Kidney glomerular epithelial cell (primary cell): ENCODE measurements around the gene PARD3.

Experiments
- DNase-seq: peaks from one replicate; lab custom pipeline; 2025; lab: John Stamatoyannopoulos, UW

The PARD3 gene

DNA sequence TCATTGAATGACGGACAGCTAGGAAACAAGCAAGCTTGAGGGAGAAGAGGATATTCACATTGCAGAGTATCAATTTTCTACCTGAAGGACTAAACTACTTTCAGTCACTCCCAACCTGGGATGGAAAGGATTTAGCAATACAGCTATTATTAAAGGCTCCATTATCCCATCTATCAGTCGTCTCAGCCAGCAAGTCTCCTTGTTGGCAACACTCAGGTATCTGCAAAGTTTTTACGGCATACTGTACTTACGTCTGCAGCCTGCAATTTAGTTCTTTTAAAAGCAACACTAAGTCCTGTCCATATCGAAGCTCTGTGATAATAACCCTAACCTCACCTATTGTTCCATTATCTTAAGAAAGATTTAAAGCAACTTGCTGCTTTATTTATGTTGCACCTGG lies 689.4 kb downstream of the PARD3 start:
- no peak for DNase-seq

DNA sequence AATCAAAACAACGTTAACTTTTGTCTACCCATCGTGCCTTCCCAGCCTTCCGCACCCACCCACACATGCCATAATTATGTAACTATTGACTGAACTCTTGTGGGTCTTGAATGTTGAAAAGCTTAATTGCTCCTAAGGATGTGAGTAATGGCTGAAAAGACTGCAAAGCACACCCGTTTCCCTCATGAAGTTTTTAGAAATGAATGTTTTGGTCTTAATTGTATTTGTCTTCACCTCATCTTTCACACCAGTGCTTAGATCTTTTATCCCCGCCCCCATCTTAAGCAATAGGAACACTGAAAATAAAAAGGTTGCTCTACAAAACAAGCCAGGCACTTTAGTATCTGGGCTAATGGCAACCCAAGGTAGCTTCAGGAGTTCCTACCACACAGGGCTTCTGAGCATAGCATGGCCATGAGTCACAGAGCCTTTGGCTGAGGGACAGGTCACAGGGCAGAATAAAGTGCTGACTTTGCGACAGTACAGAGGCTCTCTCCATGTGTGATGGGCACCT lies 690.5 kb downstream of the PARD3 start:
- peak; percentile 74 for DNase-seq

DNA sequence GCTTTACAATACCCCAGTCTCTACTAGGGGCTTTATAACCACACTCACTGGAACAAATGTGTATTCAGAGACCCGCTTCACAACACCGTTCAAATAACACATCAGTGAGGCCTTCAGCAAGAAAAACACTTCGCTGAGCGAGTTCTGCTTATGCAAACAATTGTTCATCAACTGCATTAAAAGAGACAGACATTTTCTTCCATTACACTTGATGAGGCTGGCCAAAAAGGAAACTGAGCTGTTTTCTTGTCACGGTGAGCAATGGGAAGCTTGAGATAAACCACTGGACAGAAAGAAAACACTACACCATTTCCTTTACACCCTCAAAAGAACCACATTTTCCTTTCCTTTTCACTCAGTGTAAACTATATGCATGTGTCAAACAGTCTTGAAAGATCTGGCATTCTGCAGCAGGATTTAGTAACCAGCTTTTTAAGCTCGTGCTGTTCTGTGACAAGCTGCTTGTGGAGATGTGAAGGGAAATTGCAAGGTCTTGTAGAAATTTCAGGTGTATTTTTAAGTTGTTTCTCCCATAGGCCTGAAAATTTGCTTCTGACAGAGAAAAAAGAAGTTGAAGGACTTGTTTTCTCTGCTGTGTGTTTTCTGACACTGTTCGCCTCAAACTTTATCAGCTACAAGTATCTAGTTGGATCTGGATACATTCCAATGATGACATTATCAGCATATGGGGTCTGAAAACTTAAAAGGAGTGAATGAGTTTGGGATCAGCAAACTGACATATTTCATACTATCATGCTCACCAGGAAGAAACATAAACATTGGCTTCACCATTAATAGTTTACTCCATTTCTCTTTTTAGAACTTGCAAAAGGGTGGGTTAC lies 693.1 kb downstream of the PARD3 start:
- no peak for DNase-seq

DNA sequence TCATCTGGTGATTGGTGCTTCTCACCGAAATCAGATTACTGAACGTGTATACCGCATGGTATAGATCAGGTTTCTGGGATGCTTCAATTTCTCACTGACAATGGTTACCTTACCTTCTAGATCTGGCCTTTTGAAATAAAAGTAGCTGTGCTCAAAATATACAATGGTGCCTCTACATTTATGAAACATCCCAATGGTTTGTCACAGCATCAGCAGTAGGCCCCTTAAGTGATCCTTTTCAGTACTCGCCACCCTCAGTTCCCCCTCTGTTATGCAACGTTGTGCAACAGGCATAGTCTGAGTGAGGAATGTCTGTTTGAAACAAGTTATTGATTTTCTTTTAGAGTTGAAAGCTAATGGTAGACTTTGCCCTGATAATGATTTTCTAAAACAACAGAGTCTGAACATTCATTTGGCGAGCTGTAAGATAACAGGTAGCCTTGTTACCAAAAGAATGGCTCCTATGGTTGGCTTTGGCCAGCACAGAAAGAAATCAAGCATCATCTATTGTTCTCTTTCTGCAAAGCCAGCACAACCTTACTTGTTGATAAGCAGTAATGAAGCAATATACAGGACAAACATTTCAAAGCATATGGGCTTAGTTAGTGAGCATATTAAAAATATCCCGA lies 693.9 kb downstream of the PARD3 start:
- no peak for DNase-seq

DNA sequence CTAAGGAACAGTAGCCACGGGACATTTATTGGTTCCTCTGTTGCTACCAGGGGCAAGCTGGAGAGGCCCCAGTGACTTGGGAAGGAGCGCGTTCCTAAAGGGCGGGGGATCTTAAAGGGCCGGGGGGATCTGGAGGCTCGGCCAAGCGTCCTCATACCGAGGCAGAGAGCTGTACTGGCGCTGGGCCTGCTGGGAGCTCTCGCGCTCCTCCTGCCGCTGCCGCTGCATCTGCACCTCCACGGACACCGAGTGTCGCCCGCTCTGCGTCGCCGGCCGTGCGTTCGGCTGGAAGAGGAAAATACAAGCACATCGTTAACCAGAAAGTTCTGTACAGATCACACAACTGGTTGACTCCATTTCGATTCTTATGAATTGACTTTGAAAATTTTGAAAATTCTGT lies 695.6 kb downstream of the PARD3 start:
- no peak for DNase-seq

DNA sequence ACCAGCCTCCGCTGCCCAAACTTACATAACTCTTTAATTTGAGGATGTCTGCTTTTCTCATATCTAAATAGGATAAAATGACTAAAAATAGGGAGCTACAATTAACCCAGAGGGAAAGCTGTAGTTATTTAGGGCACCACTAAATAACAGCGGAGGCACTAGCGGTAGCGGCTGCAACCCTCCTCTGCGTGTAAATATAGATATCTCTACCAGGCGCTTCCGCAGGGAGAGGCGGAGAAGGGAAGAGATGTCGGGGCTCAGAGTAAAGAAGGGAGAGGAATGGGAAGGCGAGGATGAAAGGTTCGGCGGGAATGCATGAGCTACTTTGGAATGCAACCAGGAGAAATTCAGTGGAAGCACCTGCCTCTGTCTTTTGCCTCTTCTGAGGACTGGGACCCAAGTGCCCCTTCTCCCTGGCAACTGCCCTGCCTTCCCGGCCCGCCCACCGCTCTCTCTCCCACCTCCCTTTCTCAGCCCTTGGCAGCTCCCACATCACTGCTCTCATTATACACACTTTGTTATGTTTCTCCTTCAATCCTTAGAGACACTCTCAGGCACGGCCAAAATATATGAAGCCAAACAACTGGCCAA lies 698.3 kb downstream of the PARD3 start:
- DNase-seq = no peak

DNA sequence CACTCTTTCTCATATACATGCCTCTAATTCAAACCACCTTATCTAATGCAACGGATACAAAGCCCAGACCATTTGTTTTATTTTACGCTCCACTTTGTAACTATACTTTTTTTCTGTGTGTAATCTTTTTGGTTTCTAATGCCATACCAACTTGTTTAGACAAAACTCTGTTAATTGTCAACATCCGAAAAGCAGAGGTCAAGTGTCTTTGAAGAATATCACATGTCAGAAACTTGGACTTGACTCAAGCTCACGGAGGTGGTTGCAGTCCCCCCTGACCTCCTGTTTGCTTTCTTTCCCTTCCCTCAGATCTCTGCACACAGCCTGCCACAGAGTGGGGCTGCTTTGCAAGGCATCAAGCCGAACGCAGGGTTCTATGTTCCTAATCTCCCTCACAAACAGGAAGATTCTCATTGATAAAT lies 698.9 kb downstream of the PARD3 start:
- DNase-seq = no peak

DNA sequence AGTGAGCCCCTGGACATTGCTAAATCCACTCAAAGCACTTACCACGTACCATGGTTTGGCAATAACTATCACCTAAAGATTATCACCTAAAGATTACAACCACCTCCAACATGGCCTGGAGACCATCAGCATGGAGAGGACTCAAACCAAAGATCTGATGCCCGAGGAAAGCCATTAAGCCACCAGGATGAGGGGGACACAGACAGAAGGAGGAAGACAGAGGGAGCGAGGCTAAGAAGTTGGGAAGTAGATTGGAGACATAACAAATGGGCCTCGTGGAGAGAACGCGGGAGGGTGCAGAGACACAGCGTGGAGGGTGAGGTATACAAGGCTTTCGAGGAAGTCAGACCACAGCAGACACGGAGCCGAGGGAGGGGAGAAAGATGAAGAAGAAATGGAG lies 700.2 kb downstream of the PARD3 start:
- no peak for DNase-seq

DNA sequence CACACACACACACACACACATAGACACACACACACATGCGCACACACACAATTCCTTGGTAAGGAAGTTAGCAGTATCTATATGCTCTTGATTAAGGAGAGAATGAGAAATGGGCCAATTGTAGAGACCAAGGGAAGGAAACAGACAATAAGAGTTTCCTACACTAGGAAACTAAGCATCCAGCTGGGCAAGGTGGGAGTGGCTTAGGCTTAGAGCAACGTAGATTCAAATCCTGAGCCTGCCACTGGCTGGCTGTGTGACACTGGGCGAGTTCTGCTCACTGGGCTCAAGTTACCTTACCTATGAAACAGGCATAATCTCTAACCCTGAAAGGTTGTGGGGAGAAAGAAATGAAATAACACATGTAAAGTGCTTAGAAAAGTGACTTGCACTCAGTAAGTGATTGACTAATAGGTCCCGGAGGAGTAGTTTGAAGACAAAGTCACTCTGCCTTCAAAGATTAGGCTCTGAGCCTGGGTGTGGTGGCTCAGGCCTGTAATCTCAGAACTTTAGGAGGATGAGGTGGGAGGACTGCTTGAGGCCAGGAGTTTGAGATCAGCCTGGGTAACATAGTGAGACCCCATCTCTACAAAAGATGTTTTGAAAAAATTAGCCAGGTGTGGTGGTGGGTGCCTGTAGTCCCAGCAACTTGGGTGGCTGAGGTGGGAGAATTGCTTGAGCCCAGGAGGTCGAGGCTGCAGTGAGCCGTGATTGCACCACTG lies 701.4 kb downstream of the PARD3 start:
- DNase-seq = no peak

DNA sequence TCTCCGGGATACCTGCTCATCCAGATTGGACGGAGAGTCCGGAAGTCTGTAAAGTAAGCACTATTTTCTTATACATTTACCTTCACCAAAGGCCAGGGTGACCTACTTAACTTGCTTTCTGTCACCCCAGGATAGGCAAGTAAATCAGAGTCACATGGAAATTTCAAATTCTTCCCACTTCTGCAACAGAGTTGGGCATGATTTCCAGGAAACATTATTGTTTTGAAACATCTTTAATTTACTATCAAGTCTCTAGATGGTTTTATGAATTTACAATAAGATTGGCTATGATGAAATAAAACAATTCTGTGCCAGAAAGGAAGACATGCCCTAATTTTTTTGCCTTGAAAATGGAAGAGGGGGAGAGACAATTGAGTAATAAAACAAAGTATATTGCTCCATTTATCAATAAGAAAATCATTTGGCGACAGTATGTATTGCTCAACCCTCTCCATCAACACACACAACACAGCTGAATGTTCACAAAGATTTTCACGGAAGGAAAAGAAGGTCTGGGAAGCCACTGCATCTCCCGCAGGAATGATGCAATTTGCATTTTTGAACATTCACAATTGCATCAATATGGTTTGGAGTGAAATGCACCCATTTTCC lies 702.8 kb downstream of the PARD3 start:
- no peak for DNase-seq

DNA sequence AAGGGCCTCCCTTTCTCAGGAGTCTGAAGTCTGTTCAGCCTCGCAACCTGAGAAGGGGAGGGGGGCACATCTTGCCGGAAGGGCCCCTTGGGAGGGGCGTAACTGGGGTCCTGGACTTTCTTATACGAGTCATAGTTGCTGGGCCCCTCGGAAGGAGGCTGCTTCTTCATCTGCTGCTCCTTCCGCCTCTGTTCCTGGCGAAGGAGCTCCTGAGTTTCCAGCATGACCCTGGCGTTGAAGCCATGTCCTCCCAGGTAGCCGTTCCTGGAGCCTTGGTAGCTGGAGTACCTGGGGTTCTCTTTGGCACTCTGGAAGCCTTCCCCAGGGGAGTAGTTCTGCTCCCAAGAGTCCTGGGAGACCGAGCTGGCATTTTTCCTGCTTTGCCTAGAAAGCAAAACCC lies 703.9 kb downstream of the PARD3 start:
- DNase-seq = no peak

DNA sequence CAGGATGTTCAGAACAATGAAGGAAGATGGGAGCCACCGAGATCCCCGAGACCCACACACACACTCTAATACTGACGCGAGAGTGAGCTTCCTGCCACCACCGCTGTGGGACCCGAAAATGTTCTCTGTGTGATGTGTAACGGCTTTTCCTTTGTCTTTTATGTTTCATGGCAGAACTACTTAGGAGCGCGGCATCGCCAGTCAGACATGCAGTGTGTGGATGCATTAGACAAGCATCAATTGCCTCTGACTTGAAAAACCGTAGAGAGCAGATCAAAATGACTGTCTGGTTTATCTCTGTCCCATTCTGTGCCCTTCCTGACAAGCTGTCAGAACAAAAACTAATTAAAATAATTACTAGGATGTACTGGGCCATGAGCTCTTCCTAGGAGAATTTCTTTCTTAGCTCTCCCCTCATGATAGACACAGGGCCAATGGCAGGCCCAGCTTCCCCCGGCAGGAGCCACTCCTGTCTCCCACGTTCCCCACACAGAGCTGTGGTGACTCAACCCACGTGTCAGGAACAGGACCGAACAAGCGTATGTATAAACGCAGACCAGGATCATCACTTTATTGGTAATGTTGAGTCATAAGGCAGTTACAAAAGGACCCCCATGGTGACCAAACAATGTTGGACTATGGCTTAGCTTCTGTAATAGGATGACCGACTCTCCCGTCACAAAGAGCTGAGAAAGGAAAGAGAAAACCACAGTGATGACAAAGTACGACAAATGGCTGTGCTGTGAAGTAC lies 705.0 kb downstream of the PARD3 start:
- DNase-seq = no peak

DNA sequence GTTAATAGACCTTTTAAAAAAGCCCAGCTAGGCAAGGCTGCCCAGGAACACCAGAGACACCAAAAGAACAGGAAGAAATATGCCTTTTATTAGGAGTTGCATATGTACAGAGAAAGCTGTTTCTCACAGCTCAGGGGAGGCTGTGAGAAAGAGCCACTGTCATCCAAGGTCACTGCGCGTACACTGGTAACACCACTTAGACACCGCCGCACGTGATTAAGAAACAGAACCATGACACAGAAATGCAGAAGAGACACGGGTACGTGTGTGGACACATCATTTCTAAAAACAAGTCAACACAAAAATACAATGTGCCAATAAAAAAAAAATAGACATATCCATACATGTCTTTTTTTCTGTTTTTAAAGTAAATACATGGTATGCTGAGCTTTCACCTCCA lies 705.6 kb downstream of the PARD3 start:
- no peak for DNase-seq

DNA sequence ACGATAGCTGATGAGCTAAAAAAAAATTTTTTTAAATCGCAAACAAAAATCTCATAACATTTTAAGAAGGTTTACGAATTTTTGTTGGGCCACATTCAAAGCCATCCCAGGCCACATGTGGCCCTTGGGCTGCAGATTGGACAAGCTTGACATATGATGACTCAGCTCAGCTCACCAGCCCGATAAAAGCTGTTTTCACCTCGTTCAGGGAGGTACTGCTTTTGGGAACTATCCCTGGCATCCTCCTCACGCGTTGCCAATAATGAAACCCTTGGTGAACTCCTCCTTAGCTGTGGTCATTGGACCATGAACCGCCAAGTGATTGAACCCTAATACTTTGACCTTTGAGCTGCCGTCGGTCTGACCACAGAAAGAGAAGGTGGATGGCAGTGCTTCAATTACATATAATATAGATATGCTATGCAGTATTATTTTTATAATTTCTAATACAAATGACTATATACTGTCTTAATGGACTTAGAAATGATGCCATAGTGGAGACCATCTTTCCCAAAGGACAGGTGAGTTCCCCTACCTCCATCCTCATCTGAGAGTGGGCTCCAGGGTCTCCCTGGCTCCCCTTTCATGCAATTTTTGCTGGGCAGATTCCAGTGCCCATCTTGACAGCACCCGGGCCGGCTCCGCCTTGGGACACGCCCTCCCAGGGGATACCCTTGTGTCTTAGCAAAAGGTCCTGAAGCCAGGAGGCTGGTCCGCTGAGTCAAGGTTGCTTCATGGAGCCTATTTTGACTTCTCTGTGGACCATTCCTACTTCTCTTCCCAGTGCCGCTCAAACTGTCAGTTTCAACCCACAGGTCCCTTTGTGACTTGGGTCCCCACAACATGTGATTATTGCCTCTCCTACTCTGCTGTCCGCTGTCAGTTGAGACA lies 707.2 kb downstream of the PARD3 start:
- peak; percentile 15 for DNase-seq

DNA sequence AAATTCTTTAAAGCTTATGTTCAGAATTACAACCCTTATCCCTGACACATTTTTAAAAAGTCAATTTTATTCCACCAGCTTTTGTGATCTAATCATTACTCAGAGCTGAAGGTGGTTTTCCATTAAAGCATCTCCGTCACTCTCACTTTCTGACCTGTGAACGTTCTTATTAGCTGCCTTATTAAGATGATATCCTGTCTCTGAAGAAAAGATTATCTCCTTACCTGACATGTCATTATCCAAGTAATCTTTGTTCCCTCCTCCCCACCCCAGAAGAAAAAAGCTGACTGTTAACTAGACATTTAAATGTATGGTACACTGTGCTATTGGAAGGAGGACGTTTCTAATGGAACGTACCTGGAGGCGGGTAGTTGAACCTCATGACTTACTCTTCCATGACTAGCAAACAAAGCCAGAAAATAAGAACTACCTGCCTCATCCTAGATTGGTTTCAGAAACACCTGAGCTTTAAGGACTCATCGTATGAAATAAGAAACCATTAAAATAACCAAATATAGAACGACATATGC lies 708.7 kb downstream of the PARD3 start:
- no peak for DNase-seq

DNA sequence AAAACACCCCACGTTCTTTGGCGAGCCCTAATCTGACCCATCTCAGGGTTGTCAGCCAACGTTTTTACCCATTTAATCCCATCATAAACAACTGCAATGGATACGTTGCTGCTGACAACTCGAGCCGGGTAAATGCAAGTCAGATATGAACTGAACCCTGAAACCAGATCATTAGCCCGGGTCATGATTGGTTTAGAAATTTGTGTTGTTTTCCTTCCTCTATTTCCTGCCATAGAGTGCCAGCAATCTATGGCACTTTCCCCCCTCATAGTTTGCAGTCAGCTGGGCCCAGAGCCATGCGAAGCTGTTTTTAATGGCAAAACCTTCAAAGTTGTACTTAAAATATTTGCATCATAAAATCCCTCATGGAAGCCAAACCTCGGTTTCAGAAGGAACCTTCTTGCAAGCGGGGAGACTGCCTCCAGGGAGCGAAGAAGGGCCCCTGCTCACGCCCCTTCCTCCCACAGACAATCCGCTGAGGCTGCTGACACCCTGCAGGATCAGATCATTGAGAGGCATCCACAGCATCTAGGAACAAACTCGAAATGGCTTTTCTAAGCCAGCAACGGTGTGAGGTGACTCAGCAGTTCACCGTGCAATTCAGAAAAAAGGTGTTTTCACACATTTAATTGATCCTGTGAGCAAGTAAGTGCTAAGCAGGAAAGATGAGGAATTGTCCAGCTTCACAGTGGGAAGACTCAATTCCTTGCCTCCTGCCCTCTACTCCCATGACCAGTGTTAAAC lies 710.1 kb downstream of the PARD3 start:
- no peak for DNase-seq

DNA sequence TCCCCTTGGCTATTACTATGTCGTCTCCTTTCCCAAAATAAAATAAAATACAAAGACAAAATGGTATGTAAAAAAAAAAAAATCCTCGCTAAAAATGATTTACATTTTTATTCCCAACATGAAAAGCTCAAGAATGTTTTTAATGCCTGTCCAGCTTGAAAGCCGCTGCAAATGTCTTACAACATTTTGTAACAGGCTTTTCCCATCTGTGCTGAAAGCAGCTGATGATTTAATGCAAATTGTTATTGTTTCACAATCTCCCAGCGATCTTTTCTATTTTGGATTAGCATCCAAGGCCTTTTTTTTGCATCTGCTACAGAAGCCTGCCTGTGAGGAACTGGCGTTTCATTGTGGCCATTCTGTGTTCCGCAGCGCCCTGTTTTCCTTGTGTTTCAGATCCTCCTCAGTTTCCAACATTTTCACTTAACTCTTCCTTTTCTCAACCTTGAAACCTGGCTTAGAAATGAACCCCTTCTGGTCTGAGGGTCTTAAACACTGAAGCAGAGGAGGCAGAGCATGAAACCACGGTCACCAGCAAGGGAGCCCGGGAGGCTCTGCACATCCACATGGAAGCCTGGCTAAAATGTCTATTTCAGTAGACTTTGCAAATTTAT lies 712.1 kb downstream of the PARD3 start:
- no peak for DNase-seq

DNA sequence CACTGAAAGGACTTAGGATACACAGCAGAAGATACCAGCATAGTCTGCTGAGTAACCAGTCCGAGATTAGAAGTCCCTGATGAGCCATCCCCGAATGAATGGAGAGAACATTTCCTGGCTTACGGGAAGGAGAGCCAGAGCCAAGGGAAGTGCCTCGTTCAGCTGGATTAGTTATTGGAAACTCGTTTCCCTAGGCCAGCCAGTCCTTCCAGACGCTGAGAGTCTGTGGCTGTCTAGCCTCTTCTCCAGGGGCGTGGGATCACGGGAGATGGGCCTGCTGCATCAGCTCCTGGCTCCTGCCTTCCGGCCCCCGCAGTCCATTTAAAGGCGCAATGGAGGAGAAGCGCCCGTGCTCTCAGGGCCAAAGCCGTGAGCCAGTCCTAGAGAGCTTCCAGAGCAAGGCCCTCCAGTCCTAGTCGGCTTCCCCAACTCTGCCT lies 712.8 kb downstream of the PARD3 start:
- DNase-seq = no peak

DNA sequence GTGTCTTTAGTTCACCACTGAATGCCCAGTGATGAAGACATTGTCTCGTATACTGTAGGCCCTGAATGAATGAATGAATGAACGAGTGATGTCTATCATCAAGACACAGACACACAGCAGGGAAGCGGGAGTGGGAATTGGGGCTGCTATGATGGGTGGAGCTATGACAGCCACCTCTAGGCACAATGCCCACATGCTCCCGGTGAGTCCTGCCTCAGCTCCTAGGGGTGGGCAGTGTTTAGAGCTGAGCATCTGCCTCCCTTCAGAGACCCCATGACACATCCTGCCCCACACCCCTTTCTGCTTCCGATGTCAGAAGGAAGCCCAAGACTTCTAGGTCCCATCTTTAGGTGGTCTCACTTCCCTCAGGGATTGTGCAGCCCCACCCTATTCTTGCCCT lies 714.1 kb downstream of the PARD3 start:
- DNase-seq = no peak
